ENCODE results near the gene CCNI2.

CCNI2 gene

GRCh38 chr5:132751971-132752580 is 4.8 kb downstream of the CCNI2 start:
- Mint-ChIP-seq H3K4me3 (no peak overlapping the region), H3K9me3 (no peaks in the 10 kb centered on the region), H3K27me3 (ENCODE audit: low read depth) (peaks cover 33% of the 10 kb centered on the region), H3K36me3 (ENCODE audit: low read depth) (peaks cover under 1% of the 10 kb centered on the region), H3K27ac (no peak overlapping the region), H3K4me1 (peaks cover 5% of the 10 kb centered on the region)
- TF ChIP-seq CTCF (IDR thresholded peaks at IDR 0.05; ENCODE audit: unreplicated experiment in 3 of 3): no peak

- H3K9me3 Mint-ChIP-seq: no peaks in the 10 kb centered on the region
- no peak overlapping the region for H3K27ac Mint-ChIP-seq
- peaks cover 5% of the 10 kb centered on the region for H3K4me1 Mint-ChIP-seq
- H3K4me3 Mint-ChIP-seq: no peak overlapping the region
- TF ChIP-seq CTCF (IDR thresholded peaks at IDR 0.05; ENCODE audit: unreplicated experiment in 3 of 3): no peak
- H3K36me3 Mint-ChIP-seq (ENCODE audit: low read depth): peaks cover 6% of the 10 kb centered on the region
- H3K27me3 Mint-ChIP-seq (ENCODE audit: low read depth): peaks cover 33% of the 10 kb centered on the region
Observed at GRCh38 chr5:132752581-132753125, 5.4 kb downstream of the CCNI2 start.

GRCh38 chr5:132753135-132753987 is 6.1 kb downstream of the CCNI2 start:
- Mint-ChIP-seq H3K27ac (peak overlapping the region in 1 of 3 experiments; percentile 29), H3K36me3 (ENCODE audit: low read depth) (peaks cover 9% of the 10 kb centered on the region), H3K27me3 (ENCODE audit: low read depth) (peaks cover 27% of the 10 kb centered on the region), H3K4me3 (no peak overlapping the region), H3K4me1 (peaks cover 5% of the 10 kb centered on the region), H3K9me3 (no peaks in the 10 kb centered on the region)
- no peak for TF ChIP-seq CTCF (IDR thresholded peaks at IDR 0.05; ENCODE audit: unreplicated experiment in 3 of 3)

GRCh38 chr5:132754111-132754510 is 6.9 kb downstream of the CCNI2 start:
- Mint-ChIP-seq H3K36me3 (ENCODE audit: low read depth) (peaks cover 16% of the 10 kb centered on the region), H3K4me3 (no peak overlapping the region)
- TF ChIP-seq CTCF (IDR thresholded peaks at IDR 0.05; ENCODE audit: unreplicated experiment in 3 of 3): no peak

GRCh38 chr5:132754947-132755346 is 7.7 kb downstream of the CCNI2 start:
- H3K27me3 Mint-ChIP-seq (ENCODE audit: low read depth): peaks cover 11% of the 10 kb centered on the region

More at GRCh38 chr5:132754111-132754510, 6.9 kb downstream of the CCNI2 start:
- H3K4me1 Mint-ChIP-seq: peaks cover 5% of the 10 kb centered on the region
- H3K27ac Mint-ChIP-seq: no peak overlapping the region
- no peaks in the 10 kb centered on the region for H3K9me3 Mint-ChIP-seq
- H3K27me3 Mint-ChIP-seq (ENCODE audit: low read depth): peaks cover 19% of the 10 kb centered on the region

More at GRCh38 chr5:132754947-132755346, 7.7 kb downstream of the CCNI2 start:
- Mint-ChIP-seq H3K9me3 (no peaks in the 10 kb centered on the region), H3K4me1 (peaks cover 5% of the 10 kb centered on the region), H3K4me3 (no peak overlapping the region), H3K27ac (no peak overlapping the region), H3K36me3 (ENCODE audit: low read depth) (peaks cover 17% of the 10 kb centered on the region)
- peak in 1 of 3 experiments; percentile 13 for TF ChIP-seq CTCF (IDR thresholded peaks at IDR 0.05; ENCODE audit: unreplicated experiment in 3 of 3)

All from nephron (organoid).